Measurements from ENCODE around the gene ACOX1.

ACOX1 gene
- long read RNA-seq, donor 1, full-length matches to known transcripts = 6 of 6 reads
- long read RNA-seq, donor 1, partial matches to known transcripts = 0 of 6 reads
- long read RNA-seq, donor 1, other reads (novel, unspliced or antisense) = 0 of 6 reads
- long read RNA-seq, donor 2, full-length matches to known transcripts = 2 of 2 reads
- long read RNA-seq, donor 2, partial matches to known transcripts = 0 of 2 reads
- long read RNA-seq, donor 2, other reads (novel, unspliced or antisense) = 0 of 2 reads
- long read RNA-seq, donor 3, partial matches to known transcripts = 9 of 9 reads
- long read RNA-seq, donor 3, other reads (novel, unspliced or antisense) = 0 of 9 reads
- long read RNA-seq, donor 4 = 0 reads
- long read RNA-seq, donor 5, full-length matches to known transcripts = 3 of 3 reads
- long read RNA-seq, donor 5, partial matches to known transcripts = 0 of 3 reads
- long read RNA-seq, donor 5, other reads (novel, unspliced or antisense) = 0 of 3 reads
- long read RNA-seq, donor 6, partial matches to known transcripts = 0 of 3 reads
- long read RNA-seq, donor 6, other reads (novel, unspliced or antisense) = 0 of 3 reads
- long read RNA-seq, donor 7 = 0 reads
- long read RNA-seq, donor 8, full-length matches to known transcripts = 3 of 3 reads
- long read RNA-seq, donor 8, partial matches to known transcripts = 0 of 3 reads
- long read RNA-seq, donor 8, other reads (novel, unspliced or antisense) = 0 of 3 reads

DNA sequence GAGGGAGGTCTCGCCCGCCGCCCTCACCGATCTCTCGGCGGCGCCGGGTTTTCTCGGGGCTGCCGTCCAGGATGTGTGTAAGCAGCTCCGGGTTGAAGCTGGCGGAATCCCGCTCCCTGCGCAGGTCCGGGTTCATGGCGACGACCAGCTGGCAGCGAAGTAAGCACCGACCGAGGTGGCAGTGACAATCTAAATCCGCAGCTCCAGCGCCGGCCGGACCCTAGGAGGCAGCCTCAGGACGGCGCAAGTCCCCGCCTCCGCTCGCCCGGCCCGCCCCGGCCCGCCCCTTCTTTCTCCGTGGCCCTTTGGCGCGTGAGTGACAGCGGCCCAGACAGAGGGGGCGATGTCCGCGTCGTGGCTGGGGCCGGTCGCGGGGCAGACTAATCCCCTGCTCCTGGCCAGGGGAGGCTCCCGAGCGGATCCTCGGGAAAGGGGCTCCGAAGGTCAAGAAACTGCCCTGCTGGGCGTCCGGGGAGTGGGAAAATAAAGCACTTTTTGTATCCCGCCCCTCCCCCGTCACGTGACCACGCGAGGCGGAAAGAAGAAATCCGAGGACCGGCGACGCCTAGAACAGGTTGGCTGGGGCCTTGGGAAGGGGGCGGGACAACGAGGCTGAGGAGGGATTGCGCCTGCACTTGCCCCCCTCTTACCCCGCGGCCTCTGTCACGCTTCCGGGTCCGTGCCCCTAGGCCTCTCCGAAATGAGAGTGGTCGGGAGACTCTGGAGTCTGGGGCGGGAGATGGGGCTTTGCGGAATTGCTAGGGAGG, at the start of gene ACOX1, which contains the start of gene TEN1:
Gene ACOX1, minus strand, starts transcription at position 229 of the 767 bp plus-strand sequence. Its CDS starts 93 bp downstream, at position 136.
Gene TEN1, plus strand, starts transcription at position 303 of the 767 bp plus-strand sequence. CDS start 6,953 bp downstream, outside the sequence.
- peak; percentile 99 for DNase-seq

DNA sequence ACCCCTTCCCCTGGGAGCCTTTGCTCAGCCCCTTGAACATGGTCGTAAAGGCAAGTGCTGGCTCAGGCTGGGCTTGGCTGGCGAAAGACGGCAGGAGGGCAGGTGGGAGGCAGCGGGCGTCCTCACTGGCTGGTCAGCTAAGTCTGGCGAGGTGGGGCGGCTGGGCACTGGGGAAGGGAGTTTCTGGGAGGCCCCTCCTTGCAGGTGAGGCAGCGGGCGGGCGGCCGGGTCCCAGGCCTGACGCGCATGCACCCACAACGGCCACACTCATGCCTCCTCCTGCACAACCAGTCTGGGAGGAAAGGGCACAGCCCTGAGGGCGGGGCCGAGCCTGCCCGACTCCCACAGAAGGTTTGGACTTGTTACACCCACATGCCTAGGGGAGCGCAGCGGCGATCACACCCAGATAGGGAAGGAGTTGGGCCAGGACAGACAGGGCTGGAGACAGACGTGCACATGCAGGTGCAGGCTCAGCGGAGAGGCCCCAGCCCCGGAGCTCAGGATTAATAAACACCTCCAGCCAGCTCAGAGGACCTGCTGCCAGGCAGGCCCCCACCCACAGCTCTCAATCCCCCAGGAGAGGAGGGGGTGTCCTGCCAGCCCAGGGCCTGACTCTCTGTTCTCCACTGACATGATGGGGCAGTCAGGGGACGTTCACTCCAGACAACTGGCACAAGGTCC, 48.3 kb upstream of the ACOX1 start, which contains the start of gene EVPL:
Gene EVPL, minus strand, starts transcription at position 148 of the 681 bp plus-strand sequence. Its CDS starts 108 bp downstream, at position 40.
- DNase-seq = peak; percentile 73

DNA sequence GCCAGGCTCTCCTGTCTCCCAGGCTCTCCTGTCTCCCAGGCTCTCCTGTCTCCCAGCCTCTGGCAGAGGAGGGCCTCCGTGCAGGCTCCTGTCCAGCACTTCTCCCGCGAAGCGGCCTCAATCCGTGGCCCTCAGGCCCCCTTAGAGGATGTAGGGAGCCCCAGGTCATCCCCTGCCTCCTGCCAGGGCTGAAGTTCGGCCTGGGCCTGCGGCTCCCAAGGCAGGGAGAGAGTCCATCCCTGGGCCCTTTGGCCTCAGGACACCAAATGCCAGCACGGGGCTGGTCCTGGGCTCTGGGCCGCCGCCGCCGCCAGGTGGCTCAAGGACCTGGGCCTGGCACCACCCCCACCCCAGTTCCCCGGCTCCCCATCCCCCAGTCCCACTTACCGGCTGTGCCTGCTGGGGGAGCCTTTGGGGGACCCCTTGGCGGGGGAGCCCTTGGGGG, 47.8 kb upstream of the ACOX1 start:
- no peak for DNase-seq

DNA sequence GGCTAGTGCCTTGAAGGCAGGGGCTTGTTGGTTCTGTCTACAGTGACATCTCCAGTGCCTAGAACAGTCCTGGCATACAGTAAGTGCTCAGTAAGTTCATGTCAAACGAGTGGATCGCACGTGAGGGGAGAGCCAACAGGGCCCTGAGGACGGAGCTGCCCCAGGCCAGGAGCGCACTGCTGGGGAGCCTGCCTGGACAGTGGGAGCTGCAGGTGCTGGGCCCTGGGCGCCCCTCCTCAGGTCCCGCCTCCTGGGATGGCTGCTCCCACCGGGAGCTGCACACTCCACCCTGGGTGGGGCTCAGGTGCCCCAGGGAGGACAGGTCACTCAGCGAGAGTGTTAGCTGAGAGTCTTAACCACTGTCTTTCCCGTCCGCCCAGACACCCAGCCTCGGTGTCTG, 46.3 kb upstream of the ACOX1 start:
- no peak for DNase-seq

DNA sequence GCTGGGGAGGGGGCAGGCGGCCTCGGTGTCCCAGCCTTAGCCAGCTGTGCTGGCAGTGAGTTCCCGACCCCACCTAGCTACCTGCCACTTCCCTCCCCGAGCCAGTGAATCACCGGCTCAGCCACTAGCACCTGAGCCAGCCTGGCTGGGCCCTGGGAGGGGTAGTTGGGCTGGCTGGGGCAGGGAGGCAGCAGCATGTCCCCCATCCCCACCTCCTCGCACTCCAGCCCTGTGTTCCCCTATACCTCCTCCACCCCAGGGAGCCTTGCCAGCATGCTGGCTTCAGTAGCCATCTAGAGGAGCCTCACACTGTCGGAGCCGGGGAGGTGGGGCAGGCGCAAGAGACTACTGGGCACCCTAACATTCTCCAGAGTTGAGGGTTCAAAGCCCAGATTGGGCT, 45.4 kb upstream of the ACOX1 start:
- no peak for DNase-seq

DNA sequence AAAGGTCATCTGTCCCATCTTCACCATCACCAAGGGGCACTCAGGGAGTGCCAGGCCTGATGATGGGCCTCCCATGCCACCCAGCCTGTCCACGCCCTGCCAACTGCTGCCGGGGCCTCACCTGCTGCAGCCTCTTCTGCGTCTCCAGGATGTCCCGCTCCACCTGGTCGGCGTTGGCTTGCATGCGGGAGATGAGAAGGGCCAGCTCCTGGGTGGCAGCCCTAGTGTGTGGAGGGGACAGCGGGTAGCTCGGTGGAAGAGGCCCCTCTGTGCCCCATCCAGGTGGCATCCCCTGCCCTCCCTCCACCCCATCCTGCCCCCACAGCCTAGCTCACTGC, 44.9 kb upstream of the ACOX1 start:
- no peak for DNase-seq

DNA sequence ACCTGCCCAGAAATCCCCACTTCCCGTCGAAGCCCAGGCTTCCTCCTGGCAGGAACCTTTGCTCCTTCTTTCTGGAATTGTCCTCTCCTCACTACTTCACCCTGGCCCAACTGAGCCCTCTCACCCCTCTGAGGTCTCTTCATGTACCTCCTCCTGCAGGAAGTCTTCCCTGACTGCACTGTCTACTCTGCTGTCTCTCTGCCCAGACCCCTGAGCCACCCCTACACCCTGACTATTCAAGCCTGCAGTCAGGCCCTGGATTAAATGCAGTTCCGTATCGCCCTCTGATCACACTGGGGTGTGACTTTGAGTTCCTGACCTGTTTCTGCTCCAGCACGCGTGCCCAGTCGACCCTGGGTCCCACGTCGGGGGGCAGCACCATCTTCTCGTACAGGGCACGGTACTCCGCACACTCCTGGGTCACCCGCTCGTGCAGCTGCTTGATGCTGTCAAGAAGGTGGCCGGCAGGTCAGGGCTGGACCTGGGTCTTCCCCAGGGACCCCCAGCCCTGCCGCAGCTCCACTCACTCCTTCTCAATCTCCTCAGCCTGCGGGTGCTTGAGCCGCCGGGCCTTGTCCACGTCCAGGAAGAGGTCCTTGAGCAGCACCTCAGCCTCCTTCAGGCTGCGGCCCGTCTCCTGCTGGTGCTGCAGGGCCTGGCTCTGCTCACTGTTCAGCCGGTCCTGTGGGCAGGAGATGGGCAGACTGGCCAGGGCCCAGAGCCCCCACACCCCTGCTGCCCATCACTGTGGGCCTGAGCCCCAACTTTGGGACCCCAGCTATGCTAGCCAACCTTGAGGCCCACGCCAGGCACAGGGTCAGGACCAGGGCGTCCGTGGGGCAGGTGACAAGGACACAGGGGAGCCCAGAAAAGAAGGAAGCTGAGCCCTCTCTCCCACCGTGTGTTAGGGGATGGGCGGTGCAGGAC, 44.3 kb upstream of the ACOX1 start:
- DNase-seq = no peak

DNA sequence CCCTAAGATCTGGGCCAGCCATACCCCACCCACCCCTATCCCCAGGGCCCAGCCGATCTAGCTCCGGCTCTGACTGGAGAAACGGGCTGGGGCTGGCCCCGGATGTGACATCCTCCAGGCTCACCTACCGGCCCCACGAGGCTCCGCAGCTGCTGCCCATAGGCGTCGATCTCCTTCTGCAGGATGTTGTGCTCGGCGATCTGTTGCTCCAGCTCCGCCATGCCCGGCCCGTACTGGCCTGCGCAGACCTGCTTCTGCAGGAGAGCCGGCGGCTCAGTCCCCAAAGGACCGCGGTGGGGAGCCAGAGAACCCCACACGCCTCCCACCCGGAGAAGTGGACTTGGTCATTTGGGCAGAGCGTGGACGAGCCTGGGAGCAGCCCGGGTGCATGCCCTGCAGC, 43.3 kb upstream of the ACOX1 start:
- DNase-seq = no peak

DNA sequence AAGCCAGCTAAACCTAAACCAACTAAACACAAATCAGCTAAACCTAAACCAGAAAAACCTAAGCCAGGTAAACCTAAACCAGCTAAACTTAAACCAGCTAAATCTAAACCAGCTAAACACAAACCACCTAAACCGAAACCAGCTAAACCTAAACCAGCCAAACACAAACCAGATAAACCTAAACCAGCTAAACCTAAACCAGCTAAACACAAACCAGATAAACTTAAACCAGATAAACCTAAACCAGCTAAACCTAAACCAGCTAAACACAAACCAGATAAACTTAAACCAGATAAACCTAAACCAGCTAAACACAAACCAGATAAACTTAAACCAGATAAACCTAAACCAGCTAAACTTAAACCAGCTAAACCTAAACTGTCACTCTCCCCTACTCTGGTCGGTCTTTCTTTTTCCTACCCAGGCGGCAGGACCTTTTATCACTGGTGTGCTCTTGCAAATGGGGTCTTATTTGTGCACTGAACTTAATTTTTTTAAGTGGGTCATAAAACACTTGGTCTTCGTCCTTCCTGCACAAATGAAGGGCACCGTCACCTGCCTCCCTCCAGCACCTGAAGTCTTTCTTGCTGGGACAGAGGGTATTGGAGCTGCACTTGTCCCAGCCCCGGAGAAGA, 41.0 kb upstream of the ACOX1 start:
- DNase-seq = no peak

DNA sequence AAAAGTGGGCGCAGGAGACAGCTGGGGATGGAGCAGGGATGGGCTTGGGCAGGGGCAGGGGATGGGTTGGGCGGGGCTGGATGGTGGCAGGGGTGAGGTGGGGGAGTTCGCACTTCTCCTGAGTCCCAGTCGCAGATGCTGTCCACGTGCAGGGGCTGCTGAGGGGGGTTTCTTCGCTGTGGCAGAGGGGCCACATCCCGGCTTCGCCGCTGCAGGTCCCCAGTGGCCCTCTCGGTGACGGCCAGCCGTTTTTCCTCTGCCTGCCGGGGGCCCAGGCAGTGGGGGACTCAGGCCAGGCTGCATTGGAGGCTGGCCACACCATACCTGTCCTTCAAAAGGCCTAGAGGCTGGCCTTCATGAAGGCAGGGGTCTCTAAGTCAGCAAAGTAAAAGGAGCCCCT, 39.8 kb upstream of the ACOX1 start:
- no peak for DNase-seq

DNA sequence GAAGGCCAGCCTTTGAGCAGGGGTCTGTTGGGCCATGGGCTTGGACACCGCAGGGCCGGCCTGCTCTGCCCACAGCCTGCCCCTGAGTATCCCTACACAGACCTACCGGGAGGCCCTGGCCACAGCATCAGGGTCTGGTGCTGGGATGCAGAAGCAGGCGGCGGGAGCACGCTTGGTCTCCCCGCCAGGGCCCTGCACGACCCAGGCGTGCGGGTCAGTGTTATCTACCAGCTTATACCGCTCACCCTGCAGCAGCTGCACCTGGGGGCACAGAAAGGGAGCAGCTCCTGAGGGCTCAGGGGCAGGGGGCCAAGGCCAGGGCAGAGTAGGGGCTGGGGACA, 39.3 kb upstream of the ACOX1 start:
- DNase-seq = no peak

DNA sequence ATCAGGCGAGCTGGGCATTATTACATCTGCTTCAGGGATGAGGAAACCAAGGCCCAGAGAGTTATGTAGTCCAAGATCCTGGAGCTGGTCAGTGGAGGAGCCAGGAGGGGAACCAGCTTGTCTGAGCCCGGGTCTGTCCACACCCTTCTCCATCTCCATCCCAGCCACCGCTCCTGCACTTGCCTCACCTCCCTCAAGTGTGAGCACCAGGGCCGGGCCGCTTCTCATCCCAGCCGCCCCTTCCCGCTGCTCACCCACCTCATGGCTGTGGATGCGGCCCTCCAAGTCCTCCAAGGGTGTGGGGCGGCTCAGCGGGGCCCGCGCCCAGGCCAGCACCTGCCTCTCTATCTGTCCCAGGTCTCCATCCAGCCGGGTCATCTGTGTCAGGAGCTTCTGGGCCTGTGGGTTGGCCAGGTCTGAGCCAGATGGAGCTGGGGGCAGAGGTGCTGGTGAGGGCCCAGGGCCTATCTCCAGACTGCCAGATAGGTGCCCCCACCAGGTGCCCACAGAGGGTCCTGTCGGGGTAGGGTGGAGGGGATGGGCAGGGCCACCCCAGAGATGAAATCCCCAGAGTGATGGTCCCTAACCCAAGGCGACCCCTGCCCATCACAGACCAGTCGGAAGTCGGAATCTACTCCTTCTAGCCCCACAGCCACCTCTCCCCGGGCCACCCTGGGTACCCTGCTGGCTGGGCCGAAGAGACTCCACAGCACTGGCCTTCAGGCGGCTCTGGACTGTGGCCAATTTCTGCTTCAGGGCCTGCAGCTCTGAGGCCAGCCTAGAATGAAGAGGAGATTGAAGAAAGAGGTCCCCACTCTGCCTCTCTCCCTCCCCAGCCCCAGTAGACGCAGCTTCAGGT, 38.7 kb upstream of the ACOX1 start:
- DNase-seq = no peak

DNA sequence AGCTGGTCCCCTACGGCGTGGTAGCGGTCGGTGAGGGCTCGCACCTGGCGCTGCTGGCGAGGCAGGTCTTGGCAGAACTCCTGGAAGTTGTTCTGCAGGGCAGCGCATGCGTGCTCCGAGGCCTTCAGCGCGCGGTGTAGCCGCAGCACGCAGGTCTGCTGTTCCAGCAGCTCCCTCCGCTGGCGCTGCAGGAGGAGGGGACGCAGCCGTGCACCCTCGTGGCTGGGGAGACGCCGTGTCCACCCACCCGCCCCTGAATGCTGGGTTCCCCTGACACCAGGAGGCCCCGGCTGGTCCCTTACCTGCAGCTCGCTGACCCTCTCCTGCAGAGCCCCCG, 35.9 kb upstream of the ACOX1 start:
- DNase-seq = no peak

DNA sequence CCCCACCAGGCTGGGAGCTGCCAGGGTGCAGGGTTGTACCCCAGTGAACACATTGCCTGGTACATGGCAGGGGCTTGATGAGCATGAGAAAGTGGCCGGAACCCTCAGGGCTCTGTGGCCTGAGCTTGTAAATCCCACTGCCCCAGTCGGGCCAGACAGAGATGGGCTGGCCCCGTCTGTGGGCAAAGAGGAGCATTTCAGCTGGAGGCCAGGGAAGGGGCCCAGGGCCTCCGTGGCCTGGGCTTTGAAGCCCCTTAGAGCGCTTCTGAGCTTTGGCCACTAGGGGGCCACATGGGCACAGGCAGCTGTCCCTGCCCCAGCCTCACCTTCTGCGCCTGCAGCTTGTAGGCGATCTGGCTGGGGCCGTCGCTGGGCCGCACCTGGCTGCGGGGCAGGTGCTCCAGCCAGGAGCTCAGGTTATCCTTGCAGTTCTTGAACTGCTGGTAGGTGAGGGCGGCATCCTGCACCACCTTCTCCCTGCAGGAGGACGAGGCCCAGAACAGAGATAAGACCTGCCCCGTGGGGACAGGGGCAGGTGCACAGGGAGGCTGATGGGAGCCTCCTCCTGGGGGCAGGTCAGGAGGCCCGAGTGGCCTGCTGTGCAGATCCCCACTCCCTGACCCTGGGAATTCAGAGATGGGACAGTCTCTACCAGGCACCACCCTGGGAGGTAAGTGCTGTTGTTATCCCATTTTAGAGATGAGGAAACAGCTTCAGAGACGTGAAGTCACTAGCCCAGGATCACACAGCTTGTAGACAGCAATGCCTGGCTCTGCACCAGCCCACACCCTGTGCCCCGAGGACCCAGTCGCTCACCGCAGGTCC, 35.3 kb upstream of the ACOX1 start:
- peak; percentile 75 for DNase-seq

DNA sequence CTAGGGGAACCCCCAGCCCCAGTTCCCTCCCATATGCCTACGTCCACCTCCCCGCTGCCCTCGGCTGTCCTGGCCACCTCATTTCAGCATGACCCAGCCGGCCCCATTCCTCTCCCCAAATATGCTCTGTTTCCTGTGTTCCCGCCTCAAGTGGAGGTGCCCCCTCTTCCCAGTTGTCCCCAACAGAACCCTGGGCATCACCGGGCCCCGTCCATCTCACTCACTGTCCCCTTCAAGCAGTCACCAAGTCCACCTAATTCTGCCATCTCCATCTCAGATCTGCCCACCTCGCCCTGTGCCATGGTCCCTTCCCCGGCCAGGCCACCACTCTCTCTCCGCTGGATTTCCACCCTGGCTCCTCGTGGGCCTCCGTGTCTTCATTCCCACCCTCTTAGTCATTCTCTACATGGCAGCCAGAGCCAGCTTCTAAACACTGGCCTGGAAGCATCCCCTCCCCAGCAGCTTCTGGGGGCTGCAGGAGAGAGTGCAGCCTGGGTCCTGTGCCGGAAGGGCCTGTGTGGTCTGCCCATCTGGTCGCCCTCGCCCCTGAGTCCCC, 34.5 kb upstream of the ACOX1 start:
- DNase-seq = no peak

DNA sequence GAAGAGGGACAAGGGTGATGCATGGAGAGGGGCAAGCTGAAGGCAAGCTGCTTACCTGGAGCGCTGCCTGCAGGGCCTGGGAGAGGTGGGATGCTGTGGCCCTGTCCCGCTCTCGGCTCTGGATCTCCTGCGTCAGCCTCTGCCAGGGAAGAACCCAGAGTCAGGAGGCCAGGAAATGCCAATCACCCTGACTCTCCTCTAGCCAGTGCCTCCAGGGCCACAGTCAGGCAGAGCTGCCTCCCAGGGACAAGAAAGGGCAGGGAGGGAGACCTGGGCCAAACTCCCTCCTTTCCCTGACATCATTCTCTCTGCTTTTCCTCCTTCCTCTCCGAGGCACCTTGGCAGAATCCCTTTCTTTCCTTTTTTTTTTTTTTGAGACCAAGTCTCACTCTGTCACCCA, 33.0 kb upstream of the ACOX1 start:
- DNase-seq = no peak

DNA sequence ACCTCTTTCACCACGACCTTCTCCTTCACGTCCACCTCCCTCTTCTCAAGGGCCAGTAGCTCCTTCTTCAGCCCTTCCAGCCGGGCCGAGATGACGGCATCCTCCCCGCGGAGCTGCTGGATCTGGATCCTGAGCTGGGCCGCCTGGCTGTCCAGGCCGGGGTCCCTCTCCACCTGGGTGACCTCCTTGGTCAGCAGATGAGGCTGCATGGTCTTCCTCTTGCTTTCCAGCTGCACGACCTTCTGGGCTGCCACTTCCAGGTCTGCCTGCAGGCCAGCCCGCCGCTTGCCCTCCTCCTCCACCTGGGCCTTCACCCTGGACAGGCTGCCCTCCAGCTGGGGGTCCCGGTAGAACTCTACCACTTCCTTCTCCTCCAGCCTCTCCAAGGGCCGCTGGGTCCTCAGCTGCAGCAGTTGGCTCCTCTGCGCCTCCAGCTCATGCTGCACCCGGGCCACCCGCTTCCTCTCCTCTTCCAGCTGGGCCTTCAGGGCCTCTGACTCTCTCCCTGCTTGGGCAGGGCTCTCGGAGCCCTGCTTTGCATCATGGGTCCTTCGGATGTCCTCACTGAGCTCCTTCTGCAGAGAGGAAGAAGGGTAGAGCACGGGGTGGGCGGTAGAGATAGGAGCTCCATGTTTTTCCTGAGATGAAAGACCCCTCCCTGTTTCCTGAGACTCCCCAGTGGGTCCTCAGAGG, 31.1 kb upstream of the ACOX1 start:
- DNase-seq = no peak

DNA sequence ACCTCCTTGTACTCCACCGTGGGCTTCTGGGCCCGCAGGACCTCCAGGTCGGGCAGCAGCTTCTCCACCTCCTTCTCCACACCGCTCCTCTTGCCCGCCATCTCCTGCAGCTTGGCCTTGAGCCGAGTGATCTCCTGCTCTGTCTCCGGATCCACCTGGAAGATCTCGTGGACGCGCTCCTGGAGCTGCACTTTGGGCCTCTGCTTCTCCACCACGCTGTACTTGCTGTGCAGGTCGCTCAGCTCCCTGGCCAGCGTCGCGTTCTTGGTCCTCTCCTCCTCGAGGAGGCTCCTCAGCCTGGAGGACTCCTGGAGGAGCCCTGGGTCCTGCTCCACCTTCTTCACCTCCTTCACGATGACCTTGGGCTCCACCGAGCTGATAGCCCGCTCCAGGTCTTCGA, 30.5 kb upstream of the ACOX1 start:
- no peak for DNase-seq
